Activated CD8-positive, alpha-beta memory T cell treated with anti-CD3 and anti-CD28 coated beads, Interleukin-2, amount 10 ng/mL, durations not matched to agents 7 days and 5 days (primary cell): ENCODE data around the gene MPP3. TPM values are rescaled to one million over a fixed set of nuclear protein-coding genes. Genes with fewer than 3 reads are reported as not detected.
"Not testable (repeated sequence)": the region's sequence is repeated elsewhere in the genome, so short reads cannot be mapped to it uniquely, and the experiment has no call there.

Source experiments
- ATAC-seq: fragments of 150-1000 bp; cut with Tn5 transposase; one replicate; pipeline ENCODE4 v1.10.0; 2021; ENCODE audit warnings: moderate library complexity
- CTCF ChIA-PET: fragments of 350-600 bp; sonication (Branson Sonifier 250); formaldehyde crosslinking; loops from one replicate; lab custom pipeline; 2021; ENCODE audit warnings: antibody characterized with exemption; lab: Charles Lee
- DNase-seq: peaks from one replicate; pipeline ENCODE4 v3.0.0-alpha.2; 2020
- H3K27ac Mint-ChIP-seq: one replicate; pipeline ENCODE4 v1.8.0; 2021; ENCODE audit warnings: mild to moderate bottlenecking, mixed read lengths
- H3K27me3 Mint-ChIP-seq: one replicate; pipeline ENCODE4 v1.8.0; 2021; ENCODE audit warnings: mixed read lengths
- H3K36me3 Mint-ChIP-seq: one replicate; pipeline ENCODE4 v1.8.0; 2021; ENCODE audit warnings: mild to moderate bottlenecking, mixed read lengths
- H3K4me1 Mint-ChIP-seq: one replicate; pipeline ENCODE4 v1.8.0; 2021; ENCODE audit warnings: mixed read lengths
- H3K4me3 Mint-ChIP-seq: one replicate; pipeline ENCODE4 v1.8.0; 2021; ENCODE audit warnings: mild to moderate bottlenecking, moderate library complexity, mixed read lengths
- H3K9me3 Mint-ChIP-seq: one replicate; pipeline ENCODE4 v1.8.0; 2022; ENCODE audit warnings: low read depth, mixed read lengths
- total RNA-seq, 2 experiments: library from RNA; stranded (reverse); gene quantifications; one replicate each; pipeline ENCODE4 v1.2.3, GENCODE V29; 2021

The MPP3 gene
- total RNA-seq, 2 experiments from 2014 or later, result not detected

GRCh38 chr17:43805117-43805516, 27.8 kb downstream of the MPP3 start:
- no peak overlapping the region for H3K4me3 Mint-ChIP-seq
- no peak overlapping the region for H3K27ac Mint-ChIP-seq
- DNase-seq, result no peak
- CTCF ChIA-PET, result no interaction called here
- no peaks in the 10 kb centered on the region for H3K36me3 Mint-ChIP-seq
- no peaks in the 10 kb centered on the region for H3K4me1 Mint-ChIP-seq
- no peaks in the 10 kb centered on the region for H3K9me3 Mint-ChIP-seq
- peaks cover 56% of the 10 kb centered on the region for H3K27me3 Mint-ChIP-seq
- no peak for ATAC-seq

GRCh38 chr17:43803758-43804157, 29.2 kb downstream of the MPP3 start:
- no peaks in the 10 kb centered on the region for H3K9me3 Mint-ChIP-seq
- H3K36me3 Mint-ChIP-seq, result no peaks in the 10 kb centered on the region
- H3K4me3 Mint-ChIP-seq, result no peak overlapping the region

GRCh38 chr17:43801844-43802243, 31.1 kb downstream of the MPP3 start:
- DNase-seq (no peak), ATAC-seq (no peak)
- CTCF ChIA-PET, result no interaction called here
- H3K4me1 Mint-ChIP-seq, result no peaks in the 10 kb centered on the region
- peaks cover 60% of the 10 kb centered on the region for H3K27me3 Mint-ChIP-seq
- no peak overlapping the region for H3K4me3 Mint-ChIP-seq
- no peak overlapping the region for H3K27ac Mint-ChIP-seq
- no peaks in the 10 kb centered on the region for H3K9me3 Mint-ChIP-seq
- no peaks in the 10 kb centered on the region for H3K36me3 Mint-ChIP-seq

More at GRCh38 chr17:43803758-43804157, 29.2 kb downstream of the MPP3 start:
- H3K27ac Mint-ChIP-seq, result no peak overlapping the region
- CTCF ChIA-PET, result no interaction called here
- no peak for DNase-seq
- no peak for ATAC-seq
- no peaks in the 10 kb centered on the region for H3K4me1 Mint-ChIP-seq
- H3K27me3 Mint-ChIP-seq, result peaks cover 57% of the 10 kb centered on the region

GRCh38 chr17:43800736-43801135, 32.2 kb downstream of the MPP3 start:
- Mint-ChIP-seq H3K4me1 (no peaks in the 10 kb centered on the region), H3K4me3 (no peak overlapping the region), H3K27me3 (peaks cover 67% of the 10 kb centered on the region), H3K27ac (no peak overlapping the region), H3K36me3 (no peaks in the 10 kb centered on the region), H3K9me3 (no peaks in the 10 kb centered on the region)
- ATAC-seq, result no peak
- CTCF ChIA-PET, result no interaction called here
- no peak for DNase-seq

- Mint-ChIP-seq H3K9me3 (no peaks in the 10 kb centered on the region), H3K4me3 (no peak overlapping the region), H3K27ac (no peak overlapping the region), H3K36me3 (no peaks in the 10 kb centered on the region), H3K4me1 (no peaks in the 10 kb centered on the region), H3K27me3 (peaks cover 64% of the 10 kb centered on the region)
- ATAC-seq, result no peak
- CTCF ChIA-PET, result no interaction called here
- no peak for DNase-seq
Measured at GRCh38 chr17:43799047-43799446, 33.9 kb downstream of the MPP3 start.

- CTCF ChIA-PET, H3K9me3 Mint-ChIP-seq, H3K4me3 Mint-ChIP-seq, DNase-seq, H3K4me1 Mint-ChIP-seq, H3K27ac Mint-ChIP-seq, H3K36me3 Mint-ChIP-seq, ATAC-seq: not testable (repeated sequence)
- H3K27me3 Mint-ChIP-seq, result peaks cover 62% of the 10 kb centered on the region
Measured at GRCh38 chr17:43798024-43798423, 34.9 kb downstream of the MPP3 start.

- H3K27me3 Mint-ChIP-seq, result peaks cover 56% of the 10 kb centered on the region
- H3K36me3 Mint-ChIP-seq, DNase-seq, H3K27ac Mint-ChIP-seq, ATAC-seq, H3K9me3 Mint-ChIP-seq, H3K4me3 Mint-ChIP-seq, H3K4me1 Mint-ChIP-seq: not testable (repeated sequence)
- CTCF ChIA-PET, result interaction anchor here (1.2 to 1.7 kb wide), 2 partner anchors 25 to 215 kb away, joined by 3 read pairs; no protein-coding TSS in a partner anchor
Measured at GRCh38 chr17:43792668-43793067, 40.3 kb downstream of the MPP3 start.

GRCh38 chr17:43791589-43791988, 41.4 kb downstream of the MPP3 start:
- no peaks in the 10 kb centered on the region for H3K9me3 Mint-ChIP-seq
- ATAC-seq (no peak), DNase-seq (no peak)
- H3K27ac Mint-ChIP-seq, result no peak overlapping the region
- no peak overlapping the region for H3K4me3 Mint-ChIP-seq
- no peaks in the 10 kb centered on the region for H3K36me3 Mint-ChIP-seq
- CTCF ChIA-PET, result interaction anchor here (1.2 to 1.7 kb wide), 2 partner anchors 24 to 214 kb away, joined by 3 read pairs; no protein-coding TSS in a partner anchor
- H3K27me3 Mint-ChIP-seq, result peaks cover 48% of the 10 kb centered on the region
- no peaks in the 10 kb centered on the region for H3K4me1 Mint-ChIP-seq

GRCh38 chr17:43790311-43790940, 42.5 kb downstream of the MPP3 start:
- no peaks in the 10 kb centered on the region for H3K36me3 Mint-ChIP-seq
- ATAC-seq, result no peak
- H3K4me3 Mint-ChIP-seq, result no peak overlapping the region
- H3K27ac Mint-ChIP-seq, result no peak overlapping the region
- no peak for DNase-seq
- H3K9me3 Mint-ChIP-seq, result no peaks in the 10 kb centered on the region
- no peaks in the 10 kb centered on the region for H3K4me1 Mint-ChIP-seq
- peaks cover 38% of the 10 kb centered on the region for H3K27me3 Mint-ChIP-seq
- CTCF ChIA-PET, result interaction anchor here (1.3 kb wide), 1 partner anchor 25 kb away, joined by 3 read pairs; no protein-coding TSS in a partner anchor

GRCh38 chr17:43789482-43789881, 43.5 kb downstream of the MPP3 start:
- Mint-ChIP-seq H3K27ac (no peak overlapping the region), H3K4me3 (no peak overlapping the region), H3K9me3 (no peaks in the 10 kb centered on the region), H3K36me3 (no peaks in the 10 kb centered on the region), H3K4me1 (peaks cover 1% of the 10 kb centered on the region), H3K27me3 (peaks cover 38% of the 10 kb centered on the region)
- ATAC-seq (no peak), DNase-seq (no peak)
- CTCF ChIA-PET, result interaction anchor here (1.3 kb wide), 1 partner anchor 24 kb away, joined by 3 read pairs; no protein-coding TSS in a partner anchor

GRCh38 chr17:43788540-43788939, 44.4 kb downstream of the MPP3 start:
- Mint-ChIP-seq H3K27ac (no peak overlapping the region), H3K4me1 (peaks cover 3% of the 10 kb centered on the region), H3K36me3 (no peaks in the 10 kb centered on the region), H3K4me3 (no peak overlapping the region), H3K27me3 (peaks cover 40% of the 10 kb centered on the region), H3K9me3 (no peaks in the 10 kb centered on the region)
- ATAC-seq (no peak), DNase-seq (no peak)
- CTCF ChIA-PET, result no interaction called here

- Mint-ChIP-seq H3K9me3 (no peaks in the 10 kb centered on the region), H3K27me3 (peaks cover 43% of the 10 kb centered on the region), H3K4me3 (no peak overlapping the region), H3K27ac (no peak overlapping the region), H3K36me3 (no peaks in the 10 kb centered on the region), H3K4me1 (peaks cover 3% of the 10 kb centered on the region)
- no peak for DNase-seq
- no peak for ATAC-seq
- CTCF ChIA-PET, result no interaction called here
Measured at GRCh38 chr17:43787728-43788127, 45.2 kb downstream of the MPP3 start.

GRCh38 chr17:43784628-43785101, 48.3 kb downstream of the MPP3 start:
- peaks cover 5% of the 10 kb centered on the region for H3K4me1 Mint-ChIP-seq
- H3K27me3 Mint-ChIP-seq, result peaks cover 63% of the 10 kb centered on the region
- H3K9me3 Mint-ChIP-seq, result no peaks in the 10 kb centered on the region
- H3K27ac Mint-ChIP-seq, result no peak overlapping the region
- no peak for ATAC-seq
- CTCF ChIA-PET, result no interaction called here
- DNase-seq, result no peak
- no peaks in the 10 kb centered on the region for H3K36me3 Mint-ChIP-seq
- no peak overlapping the region for H3K4me3 Mint-ChIP-seq

- Mint-ChIP-seq H3K4me3 (no peak overlapping the region), H3K27ac (no peak overlapping the region), H3K27me3 (peaks cover 68% of the 10 kb centered on the region), H3K36me3 (no peaks in the 10 kb centered on the region), H3K4me1 (peaks cover 10% of the 10 kb centered on the region), H3K9me3 (no peaks in the 10 kb centered on the region)
- DNase-seq, result no peak
- CTCF ChIA-PET, result no interaction called here
- no peak for ATAC-seq
Measured at GRCh38 chr17:43784068-43784467, 48.9 kb downstream of the MPP3 start.
